Measurements from ENCODE around the gene FAM184A. TPM values are rescaled to one million over a fixed set of nuclear protein-coding genes. Genes with fewer than 3 reads are reported as not detected.

The FAM184A gene
- total and polyA plus RNA-seq, 2 of the 13 experiments (the other 11 are each of a cell fraction or from before 2014, with no cell fraction given) = 7.0 to 18.0 TPM

GRCh38 chr6:118968416-118968815 is 110.0 kb downstream of the FAM184A start:
- Histone ChIP-seq H3K36me3 (replicated peaks in 1 of 2; ENCODE audit: control insufficient read depth in 1 of 2, insufficient read depth in 2 of 2, low read length in 2 of 2) (no peaks in the 10 kb centered on the region), H3K79me2 (ENCODE audit: insufficient read depth, low read length) (no peaks in the 10 kb centered on the region), H3K27ac (ENCODE audit: extremely low read length, insufficient read depth, low read length) (no peak overlapping the region), H3K4me2 (ENCODE audit: low read depth, low read length) (no peak overlapping the region), H4K20me1 (ENCODE audit: insufficient read depth, low read length) (no peaks in the 10 kb centered on the region), H3K4me1 (ENCODE audit: insufficient read depth, low read length) (0 out of 2 replicates have a peak, but pooled peaks cover 7% of the 10 kb centered on the region), H3K27me3 (ENCODE audit: control insufficient read depth in 1 of 2, insufficient read depth in 2 of 2, low read length in 2 of 2) (no peaks in the 10 kb centered on the region), H3K9me3 (ENCODE audit: low read length) (no peaks in the 10 kb centered on the region), H3K9ac (ENCODE audit: insufficient read depth, low read depth, low read length) (no peak overlapping the region), H2AFZ (ENCODE audit: low read length) (no peak overlapping the region), H3K4me3 (replicated peaks in 1 of 3; ENCODE audit: insufficient read depth in 1 of 3, low read depth in 2 of 3, low read length in 3 of 3) (no peak overlapping the region)
- CTCF ChIA-PET (ENCODE audit: low intra/inter-chr PET ratio, low total read pairs) = interaction anchor here (3.0 kb wide), 1 partner anchor 142 kb away, joined by 21 read pairs; no protein-coding TSS in a partner anchor
- peak; percentile 46; the same call in 1 of the 3 replicates for ATAC-seq
- no peak for FAIRE-seq
- TF ChIP-seq THAP9 (CRISPR knock-in tag; IDR thresholded peaks at IDR 0.05; ENCODE audit: borderline replicate concordance) (no peak), ZMYM2 (CRISPR knock-in tag; IDR thresholded peaks at IDR 0.05) (no peak), ZSCAN12 (CRISPR knock-in tag; IDR thresholded peaks at IDR 0.05) (no peak), SMC3 (IDR thresholded peaks at IDR 0.05; ENCODE audit: low read length) (peak; percentile 42; the same call in 1 of the 2 replicates), STAG1 (CRISPR knock-in tag; IDR thresholded peaks at IDR 0.05) (peak; percentile 76), ZNF547 (CRISPR knock-in tag; IDR thresholded peaks at IDR 0.05) (no peak), ZNF747 (CRISPR knock-in tag; IDR thresholded peaks at IDR 0.05; ENCODE audit: borderline replicate concordance) (no peak), CTCF (CRISPR knock-in tag; IDR thresholded peaks at IDR 0.05) (peak; percentile 54), ZNF75D (CRISPR knock-in tag; IDR thresholded peaks at IDR 0.05; ENCODE audit: borderline replicate concordance) (no peak), RAD21 (CRISPR knock-in tag; IDR thresholded peaks at IDR 0.05) (peak; percentile 32; the same call in 1 of the 2 replicates), ZNF746 (CRISPR knock-in tag; IDR thresholded peaks at IDR 0.05) (no peak)
- POLR2A ChIA-PET = no interaction called here
- DNase-seq (ENCODE audit: low spot score) = peak; percentile 26
- intact Hi-C loops (cut with micrococcal nuclease; ENCODE audit: unreplicated experiment) = loop anchor here (1.0 kb wide), 1 partner anchor 142 kb away; no protein-coding TSS in a partner anchor
- WGBS (ENCODE audit: low lambda C conversion rate) = 58% methylated on average over 2 of the region's 2 CpGs
- in situ Hi-C loops (cut with HindIII; ENCODE audit: extremely low pct_ligation_motif_present, low pct_unique_long_range_greater_than_20kb) = no loop called here
- no TSS peak for BruUV-seq (replicated peaks)
